Type B pancreatic cell (in vitro differentiated cells): ENCODE measurements around the gene SMARCD2. TPM values are rescaled to one million over a fixed set of nuclear protein-coding genes. Genes with fewer than 3 reads are reported as not detected.
A peak's percentile ranks its signal among the peaks of the same experiment; 100 is the strongest.

Experiments
- DNase-seq: peaks from one replicate; pipeline ENCODE4 v3.0.0; 2021; ENCODE audit warnings: mixed read lengths; ENCODE audit not compliant: unreplicated experiment; ENCODE audit errors: extremely low spot score
- H3K27ac Mint-ChIP-seq: 2 replicates; pipeline ENCODE4 v1.8.0; 2021; ENCODE audit warnings: mild to moderate bottlenecking, mixed read lengths
- H3K27me3 Mint-ChIP-seq: 2 replicates; pipeline ENCODE4 v1.8.0; 2021; ENCODE audit warnings: mixed read lengths
- H3K36me3 Mint-ChIP-seq: 2 replicates; pipeline ENCODE4 v1.8.0; 2021; ENCODE audit warnings: mixed read lengths
- H3K4me1 Mint-ChIP-seq: one replicate; pipeline ENCODE4 v1.8.0; 2021; ENCODE audit warnings: mixed read lengths; ENCODE audit not compliant: unreplicated experiment
- H3K4me3 Mint-ChIP-seq: 2 replicates; pipeline ENCODE4 v1.8.0; 2021; ENCODE audit warnings: mild to moderate bottlenecking, mixed read lengths
- H3K9me3 Mint-ChIP-seq: 2 replicates; pipeline ENCODE4 v1.8.0; 2021; ENCODE audit warnings: mixed read lengths
- CTCF ChIP-seq: fragments of 200-600 bp; sonication (generic); conservative IDR thresholded peaks from 2 replicates; pipeline ENCODE4 v1.5.0; 2021; ENCODE audit warnings: antibody characterized with exemption, mild to moderate bottlenecking
- total RNA-seq: library from RNA; stranded (reverse); gene quantifications from 2 replicates; pipeline ENCODE4 v1.2.1, GENCODE V29; 2021; ENCODE audit warnings: low replicate concordance

Gene SMARCD2
- total RNA-seq, 1 donor from 2014 or later = 64.8 TPM

DNA sequence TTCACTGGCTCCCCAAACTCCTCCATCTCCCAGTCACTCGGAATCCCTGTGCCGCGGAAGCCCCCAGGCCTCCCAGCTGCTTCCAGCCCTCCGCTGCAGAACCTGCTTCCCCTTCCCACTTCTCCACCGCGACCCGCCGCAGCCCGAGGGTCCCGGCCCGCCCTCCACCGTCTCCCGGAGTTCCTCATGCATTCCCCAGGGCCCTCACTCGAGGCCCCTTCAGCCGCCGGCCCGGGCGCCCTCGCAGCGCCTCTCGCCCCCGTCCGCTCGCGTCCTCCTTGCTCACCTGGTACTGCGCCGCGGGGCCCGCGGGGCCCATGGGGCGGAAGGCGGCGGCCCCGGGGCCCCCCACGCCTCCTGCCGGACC, 329 bp downstream of the SMARCD2 start:
- Mint-ChIP-seq H3K9me3 (no peaks in the 10 kb centered on the region), H3K4me1 (peaks cover 33% of the 10 kb centered on the region), H3K27ac (peak overlapping the region; percentile 94), H3K27me3 (peaks cover 8% of the 10 kb centered on the region), H3K36me3 (no peaks in the 10 kb centered on the region), H3K4me3 (peak overlapping the region; percentile 97)
- TF ChIP-seq CTCF = no peak
- DNase-seq = no peak

DNA sequence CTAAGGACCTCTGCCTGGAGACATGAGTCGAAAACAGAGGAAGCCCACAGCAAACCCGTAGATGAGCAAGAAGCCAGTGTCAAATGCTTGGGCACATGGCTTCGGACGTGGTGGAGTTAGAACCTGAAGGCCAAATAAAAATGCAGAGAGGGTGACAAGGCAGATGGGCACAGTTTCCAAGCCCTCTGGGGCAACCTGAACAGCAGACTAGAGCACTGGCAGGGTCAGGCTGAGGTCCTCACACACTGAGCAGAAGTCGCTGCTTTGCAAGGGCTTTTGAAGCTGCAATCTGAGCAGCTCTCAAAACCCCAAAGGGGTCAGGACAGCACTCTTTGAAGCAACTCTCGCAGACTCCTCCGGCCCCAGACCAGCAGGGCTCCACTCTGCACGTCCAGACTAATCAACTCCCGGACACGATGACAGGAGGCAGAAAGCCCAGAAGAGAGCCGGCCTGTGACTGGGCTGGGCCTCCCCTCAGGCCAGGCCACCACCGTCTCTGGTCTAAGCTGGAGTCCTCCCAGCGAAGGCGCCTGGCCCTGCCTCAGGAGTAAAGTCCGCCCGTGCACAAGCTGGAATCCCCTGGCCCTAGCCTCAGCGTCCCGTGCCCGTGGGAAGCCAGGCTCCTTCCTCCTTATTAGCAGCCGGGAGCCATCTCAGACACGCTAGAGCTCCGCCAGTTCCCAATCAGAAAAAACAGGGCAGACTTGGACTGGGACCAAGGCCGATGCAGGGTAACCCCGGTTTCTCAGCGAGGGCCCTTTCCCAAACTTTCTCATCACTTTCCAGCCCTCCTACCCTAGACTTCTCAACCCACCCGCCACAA, 924 bp downstream of the SMARCD2 start:
- DNase-seq = no peak
- Mint-ChIP-seq H3K4me3 (peak overlapping the region; percentile 97), H3K4me1 (peaks cover 33% of the 10 kb centered on the region), H3K9me3 (no peaks in the 10 kb centered on the region), H3K27ac (peak overlapping the region; percentile 94), H3K27me3 (peaks cover 8% of the 10 kb centered on the region), H3K36me3 (peaks cover 3% of the 10 kb centered on the region)
- TF ChIP-seq CTCF = no peak

DNA sequence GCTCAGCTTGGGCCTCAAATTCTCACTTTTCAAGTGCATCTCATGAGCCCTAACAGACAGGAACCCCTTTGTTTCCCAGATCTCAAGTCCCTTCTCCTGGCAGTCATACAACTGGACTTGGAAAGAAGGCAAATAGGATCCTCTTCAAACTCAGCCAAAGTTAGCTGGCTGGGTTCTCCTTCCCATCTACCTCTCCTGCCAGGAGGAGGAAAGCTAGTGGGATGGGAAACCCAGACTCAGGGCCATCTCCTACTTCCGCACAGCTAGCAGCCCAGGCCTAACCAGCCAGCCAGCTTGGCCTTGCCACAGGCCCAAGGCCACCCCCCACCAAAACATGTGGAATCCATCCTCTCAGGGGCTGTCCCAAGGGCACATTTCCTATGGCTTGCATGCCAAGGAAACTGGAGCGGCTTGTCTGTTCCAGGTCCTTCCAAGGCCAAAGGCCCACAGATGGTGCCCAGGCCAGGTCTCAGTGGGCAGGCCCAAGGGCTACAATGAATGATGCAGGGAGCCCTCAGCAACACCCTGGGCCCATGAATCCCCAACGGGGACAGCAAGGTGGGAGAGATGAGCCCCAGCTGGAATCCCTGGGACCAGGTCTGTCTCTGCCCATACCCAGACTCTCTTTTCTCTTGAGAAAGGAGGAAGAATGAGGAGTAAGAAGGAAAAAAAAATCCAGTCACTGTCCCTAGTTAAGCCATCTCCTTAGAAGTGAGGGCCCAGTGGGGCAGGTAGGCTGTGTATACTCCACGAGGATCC, 1.7 kb downstream of the SMARCD2 start:
- no peak for DNase-seq
- no peaks in the 10 kb centered on the region for H3K9me3 Mint-ChIP-seq
- peaks cover 33% of the 10 kb centered on the region for H3K4me1 Mint-ChIP-seq
- TF ChIP-seq CTCF = no peak
- peaks cover 3% of the 10 kb centered on the region for H3K36me3 Mint-ChIP-seq
- peaks cover 5% of the 10 kb centered on the region for H3K27me3 Mint-ChIP-seq
- H3K27ac Mint-ChIP-seq = peak overlapping the region; percentile 94
- H3K4me3 Mint-ChIP-seq = peak overlapping the region; percentile 97

DNA sequence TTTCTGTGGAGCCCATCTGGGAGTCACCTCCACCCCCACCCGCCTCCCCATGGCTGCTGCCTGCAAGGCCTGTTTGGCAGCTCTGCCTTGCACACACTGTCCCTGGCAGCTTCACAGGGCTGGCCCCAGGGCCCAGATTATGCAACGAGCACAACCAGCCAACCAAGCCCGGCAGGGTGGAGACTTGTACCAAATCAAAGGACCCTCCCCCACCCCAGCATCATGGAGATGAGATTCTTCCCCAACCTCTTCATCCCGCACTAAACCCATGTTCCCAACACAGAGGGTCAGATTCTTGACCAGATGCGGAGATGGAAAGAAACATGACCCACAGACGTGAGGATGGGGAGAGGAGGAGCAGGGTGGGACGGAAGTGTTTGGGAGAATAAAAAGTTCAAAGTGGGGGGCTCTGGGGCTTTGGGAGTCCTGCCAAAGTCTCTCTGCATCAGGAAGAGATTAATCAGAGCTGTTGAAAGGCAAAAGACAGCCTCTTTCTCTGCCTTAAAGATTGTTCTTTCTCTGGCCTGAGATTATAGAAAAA, 3.8 kb downstream of the SMARCD2 start:
- H3K36me3 Mint-ChIP-seq = peaks cover 11% of the 10 kb centered on the region
- no peak for TF ChIP-seq CTCF
- H3K4me1 Mint-ChIP-seq = peaks cover 30% of the 10 kb centered on the region
- DNase-seq = no peak
- peak overlapping the region; percentile 76 for H3K4me3 Mint-ChIP-seq
- H3K9me3 Mint-ChIP-seq = no peaks in the 10 kb centered on the region
- H3K27ac Mint-ChIP-seq = peak overlapping the region; percentile 80
- no peaks in the 10 kb centered on the region for H3K27me3 Mint-ChIP-seq

DNA sequence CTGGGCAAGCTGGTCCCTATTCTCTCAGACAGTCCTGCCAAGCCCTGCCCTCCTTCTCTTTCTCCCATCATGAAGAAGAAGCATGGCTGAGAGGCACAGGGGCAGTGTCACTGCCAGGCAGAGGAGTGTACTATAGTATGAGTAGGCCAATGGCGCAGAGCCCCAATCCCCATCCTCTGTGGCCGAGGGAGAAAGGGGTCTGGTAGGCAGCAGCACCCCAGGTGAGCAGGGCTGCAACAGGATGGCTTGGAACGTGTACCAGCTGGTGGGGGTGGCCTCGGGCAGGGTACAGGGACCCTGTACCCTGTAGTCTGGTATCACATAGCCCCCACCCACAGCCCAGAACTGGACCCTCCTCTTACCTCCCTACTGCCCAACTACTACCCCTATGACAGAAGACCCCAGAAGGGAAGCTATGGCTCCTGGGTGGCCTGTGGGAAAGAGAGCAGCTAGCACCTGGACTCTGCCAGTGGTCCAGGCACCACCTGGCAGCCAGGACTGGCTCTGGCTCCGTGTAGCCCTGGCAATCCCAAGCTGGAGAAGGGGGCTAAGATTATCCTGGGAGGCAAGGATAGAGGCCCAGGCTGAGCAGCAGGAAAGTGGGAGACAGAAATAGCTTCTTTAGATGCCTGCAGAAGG, 4.4 kb downstream of the SMARCD2 start:
- no peaks in the 10 kb centered on the region for H3K9me3 Mint-ChIP-seq
- peak overlapping the region; percentile 22 for H3K4me3 Mint-ChIP-seq
- H3K4me1 Mint-ChIP-seq = peaks cover 28% of the 10 kb centered on the region
- H3K27me3 Mint-ChIP-seq = no peaks in the 10 kb centered on the region
- peak overlapping the region; percentile 80 for H3K27ac Mint-ChIP-seq
- no peak for DNase-seq
- peaks cover 12% of the 10 kb centered on the region for H3K36me3 Mint-ChIP-seq
- TF ChIP-seq CTCF = no peak
